ENCODE results near the gene GOLT1A.

The GOLT1A gene

DNA sequence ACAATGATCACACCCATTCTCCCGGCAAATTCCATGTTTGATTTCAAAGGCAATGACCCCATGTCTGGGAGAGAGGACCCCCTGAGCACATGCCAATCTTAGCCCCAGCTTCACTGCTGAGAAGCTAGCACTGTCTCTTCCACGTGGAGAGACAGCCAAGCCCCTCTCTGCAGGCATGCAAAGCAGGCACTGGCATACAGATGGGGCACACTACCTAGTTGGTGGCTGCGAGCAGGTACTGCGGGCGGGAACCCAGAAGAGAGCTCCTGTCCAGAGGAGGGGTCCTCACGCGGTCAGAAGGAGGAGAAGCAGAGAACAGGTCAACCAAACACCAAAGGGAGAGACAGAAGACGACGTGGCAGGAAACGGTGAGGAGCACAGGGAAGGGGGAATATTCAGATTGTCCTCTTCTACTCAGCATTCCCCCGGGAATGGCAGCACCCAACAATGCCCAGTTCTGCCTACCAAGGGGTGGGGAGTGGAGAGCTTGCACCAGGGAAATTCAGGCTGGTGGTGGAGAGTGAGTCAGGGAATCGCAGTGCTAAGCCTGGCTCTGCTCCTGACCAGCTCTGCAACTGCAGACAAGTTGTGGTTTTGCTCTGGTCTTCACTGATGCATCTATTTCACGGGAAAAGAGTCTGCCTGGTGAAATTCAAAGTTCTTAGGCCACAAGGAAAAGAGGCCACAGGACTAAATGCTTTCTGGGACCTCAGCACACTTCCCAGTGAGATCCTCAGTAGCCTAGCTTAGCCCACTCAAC, 48.1 kb upstream of the GOLT1A start:
- no peak for ATAC-seq (ENCODE audit: insufficient read depth, low read depth)
- Histone ChIP-seq H3K4me3 (ENCODE audit: low read depth in 1 of 2, low read length in 2 of 2) (no peak overlapping the region), H3K4me2 (ENCODE audit: insufficient read depth, low read length) (no peak overlapping the region), H3K27ac (ENCODE audit: low read length) (no peak overlapping the region), H3K79me2 (ENCODE audit: insufficient read depth, low read length) (no peaks in the 10 kb centered on the region), H3K36me3 (ENCODE audit: insufficient read depth, low read length) (no peaks in the 10 kb centered on the region), H3K9ac (ENCODE audit: low read depth, low read length) (no peak overlapping the region), H3K9me3 (ENCODE audit: insufficient read depth, low read length, severe bottlenecking) (no peaks in the 10 kb centered on the region), H3K27me3 (ENCODE audit: insufficient read depth, low read length, poor library complexity) (peaks cover 14% of the 10 kb centered on the region), H4K20me1 (ENCODE audit: insufficient read depth, low read length) (peaks cover 2% of the 10 kb centered on the region; the same call in 1 of the 2 replicates), H3K4me1 (ENCODE audit: insufficient read depth, low read length) (no peaks in the 10 kb centered on the region), H2AFZ (ENCODE audit: low read depth, low read length) (no peak overlapping the region)
- no peak for TF ChIP-seq EZH2 (IDR thresholded peaks at IDR 0.05; ENCODE audit: borderline replicate concordance, low read depth, low read length, severe bottlenecking)
- TF ChIP-seq, protein P1, sequence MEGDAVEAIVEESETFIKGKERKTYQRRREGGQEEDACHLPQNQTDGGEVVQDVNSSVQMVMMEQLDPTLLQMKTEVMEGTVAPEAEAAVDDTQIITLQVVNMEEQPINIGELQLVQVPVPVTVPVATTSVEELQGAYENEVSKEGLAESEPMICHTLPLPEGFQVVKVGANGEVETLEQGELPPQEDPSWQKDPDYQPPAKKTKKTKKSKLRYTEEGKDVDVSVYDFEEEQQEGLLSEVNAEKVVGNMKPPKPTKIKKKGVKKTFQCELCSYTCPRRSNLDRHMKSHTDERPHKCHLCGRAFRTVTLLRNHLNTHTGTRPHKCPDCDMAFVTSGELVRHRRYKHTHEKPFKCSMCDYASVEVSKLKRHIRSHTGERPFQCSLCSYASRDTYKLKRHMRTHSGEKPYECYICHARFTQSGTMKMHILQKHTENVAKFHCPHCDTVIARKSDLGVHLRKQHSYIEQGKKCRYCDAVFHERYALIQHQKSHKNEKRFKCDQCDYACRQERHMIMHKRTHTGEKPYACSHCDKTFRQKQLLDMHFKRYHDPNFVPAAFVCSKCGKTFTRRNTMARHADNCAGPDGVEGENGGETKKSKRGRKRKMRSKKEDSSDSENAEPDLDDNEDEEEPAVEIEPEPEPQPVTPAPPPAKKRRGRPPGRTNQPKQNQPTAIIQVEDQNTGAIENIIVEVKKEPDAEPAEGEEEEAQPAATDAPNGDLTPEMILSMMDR (IDR thresholded peaks at IDR 0.05; ENCODE audit: borderline replicate concordance, extremely low read depth, low read length, poor library complexity, severe bottlenecking) = no peak
- DNase-seq = no peak

DNA sequence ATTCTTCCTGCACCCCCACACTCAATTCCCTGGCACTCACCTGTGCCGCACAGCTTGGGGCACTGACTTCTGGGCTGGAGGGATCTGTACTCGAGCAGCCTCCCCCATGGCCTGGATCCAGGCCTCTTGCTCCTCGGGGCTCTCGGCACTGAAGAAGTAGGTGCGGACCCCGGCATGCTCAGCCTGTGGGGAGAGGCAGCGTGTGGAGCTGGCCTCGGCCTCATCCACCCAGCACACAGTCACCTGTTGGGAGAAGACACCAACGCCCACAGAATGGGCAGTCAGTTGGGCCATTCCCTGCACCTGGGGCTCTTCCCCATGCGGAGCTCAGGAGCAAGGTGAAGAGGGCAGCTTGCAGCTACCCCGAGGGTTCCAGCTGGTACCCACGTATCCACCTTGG, 47.5 kb upstream of the GOLT1A start:
- H3K9ac ChIP-seq (ENCODE audit: low read depth, low read length) = no peak overlapping the region
- no peaks in the 10 kb centered on the region for H3K4me1 ChIP-seq (ENCODE audit: insufficient read depth, low read length)
- ATAC-seq (ENCODE audit: insufficient read depth, low read depth) (no peak), DNase-seq (no peak)
- H3K27ac ChIP-seq (ENCODE audit: low read length) = no peak overlapping the region
- peaks cover 2% of the 10 kb centered on the region; the same call in 1 of the 2 replicates for H4K20me1 ChIP-seq (ENCODE audit: insufficient read depth, low read length)
- H3K4me2 ChIP-seq (ENCODE audit: insufficient read depth, low read length) = no peak overlapping the region
- H3K4me3 ChIP-seq (ENCODE audit: low read depth in 1 of 2, low read length in 2 of 2) = no peak overlapping the region
- H2AFZ ChIP-seq (ENCODE audit: low read depth, low read length) = no peak overlapping the region
- H3K27me3 ChIP-seq (ENCODE audit: insufficient read depth, low read length, poor library complexity) = peaks cover 11% of the 10 kb centered on the region
- H3K36me3 ChIP-seq (ENCODE audit: insufficient read depth, low read length) = no peaks in the 10 kb centered on the region
- no peaks in the 10 kb centered on the region for H3K9me3 ChIP-seq (ENCODE audit: insufficient read depth, low read length, severe bottlenecking)
- H3K79me2 ChIP-seq (ENCODE audit: insufficient read depth, low read length) = no peaks in the 10 kb centered on the region
- no peak for TF ChIP-seq EZH2 (IDR thresholded peaks at IDR 0.05; ENCODE audit: borderline replicate concordance, low read depth, low read length, severe bottlenecking)
- TF ChIP-seq, protein P1 (IDR thresholded peaks at IDR 0.05; ENCODE audit: borderline replicate concordance, extremely low read depth, low read length, poor library complexity, severe bottlenecking) = no peak

DNA sequence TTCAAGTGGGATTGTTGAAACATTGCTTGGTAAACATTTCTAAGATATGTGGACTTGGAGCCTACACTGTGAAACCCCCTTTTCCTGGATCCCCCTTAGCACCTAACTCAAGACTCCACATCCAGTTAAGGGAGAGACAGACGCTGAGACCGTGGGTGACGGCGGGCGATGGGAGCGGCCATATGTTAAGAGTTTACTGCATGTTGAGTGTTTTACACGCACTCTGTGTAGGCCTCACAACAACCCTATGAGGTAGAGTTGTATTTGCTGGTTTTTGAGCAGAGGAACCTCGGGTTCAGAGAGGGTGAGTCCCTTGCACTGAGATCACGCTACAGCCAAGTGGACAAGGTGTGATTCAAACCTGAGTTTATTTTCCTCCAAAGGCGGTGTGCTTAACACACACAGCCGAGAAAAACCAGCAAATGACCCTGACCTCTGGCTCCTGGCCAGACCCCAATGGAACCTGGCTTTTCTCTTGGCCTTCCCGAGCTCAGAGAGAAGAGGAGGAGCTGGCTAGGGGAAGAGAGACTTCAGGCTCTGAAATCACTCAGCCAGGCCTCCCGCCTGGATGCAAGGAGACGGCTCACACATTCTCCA, 46.9 kb upstream of the GOLT1A start:
- H3K4me2 ChIP-seq (ENCODE audit: insufficient read depth, low read length) = no peak overlapping the region
- no peak for DNase-seq
- no peak overlapping the region for H2AFZ ChIP-seq (ENCODE audit: low read depth, low read length)
- no peak overlapping the region for H3K27ac ChIP-seq (ENCODE audit: low read length)
- H3K9ac ChIP-seq (ENCODE audit: low read depth, low read length) = no peak overlapping the region
- no peaks in the 10 kb centered on the region for H3K36me3 ChIP-seq (ENCODE audit: insufficient read depth, low read length)
- no peak for ATAC-seq (ENCODE audit: insufficient read depth, low read depth)
- peaks cover 3% of the 10 kb centered on the region; the same call in 1 of the 2 replicates for H4K20me1 ChIP-seq (ENCODE audit: insufficient read depth, low read length)
- peaks cover 6% of the 10 kb centered on the region for H3K27me3 ChIP-seq (ENCODE audit: insufficient read depth, low read length, poor library complexity)
- H3K79me2 ChIP-seq (ENCODE audit: insufficient read depth, low read length) = no peaks in the 10 kb centered on the region
- no peaks in the 10 kb centered on the region for H3K4me1 ChIP-seq (ENCODE audit: insufficient read depth, low read length)
- no peak for TF ChIP-seq EZH2 (IDR thresholded peaks at IDR 0.05; ENCODE audit: borderline replicate concordance, low read depth, low read length, severe bottlenecking)
- TF ChIP-seq, protein P1 (IDR thresholded peaks at IDR 0.05; ENCODE audit: borderline replicate concordance, extremely low read depth, low read length, poor library complexity, severe bottlenecking) = no peak
- no peak overlapping the region for H3K4me3 ChIP-seq (ENCODE audit: low read depth in 1 of 2, low read length in 2 of 2)
- no peaks in the 10 kb centered on the region for H3K9me3 ChIP-seq (ENCODE audit: insufficient read depth, low read length, severe bottlenecking)
